Astrocyte of the spinal cord (primary cell): ENCODE data around the gene CLDN34.

Experiments used
- DNase-seq: peaks from one replicate; pipeline ENCODE4 v3.0.0; 2011; ENCODE audit warnings: low read depth, low spot score
- H3K4me3 ChIP-seq: 2 replicates; pipeline ENCODE4 v1.5.1; 2011; ENCODE audit warnings: low read depth, mild to moderate bottlenecking, low read length, moderate library complexity
- in situ Hi-C: cut with HindIII; loops from 2 replicates; pipeline ENCODE4 v1.10.0; 2017; ENCODE audit warnings: low sequenced_read_pairs
- TF ChIP-seq, protein P1 (sequence below): IDR thresholded peaks from 2 replicates; pipeline ENCODE4 v1.5.1; 2012; ENCODE audit warnings: low read depth, mild to moderate bottlenecking, low read length, inconsistent platforms

CLDN34 gene

DNA sequence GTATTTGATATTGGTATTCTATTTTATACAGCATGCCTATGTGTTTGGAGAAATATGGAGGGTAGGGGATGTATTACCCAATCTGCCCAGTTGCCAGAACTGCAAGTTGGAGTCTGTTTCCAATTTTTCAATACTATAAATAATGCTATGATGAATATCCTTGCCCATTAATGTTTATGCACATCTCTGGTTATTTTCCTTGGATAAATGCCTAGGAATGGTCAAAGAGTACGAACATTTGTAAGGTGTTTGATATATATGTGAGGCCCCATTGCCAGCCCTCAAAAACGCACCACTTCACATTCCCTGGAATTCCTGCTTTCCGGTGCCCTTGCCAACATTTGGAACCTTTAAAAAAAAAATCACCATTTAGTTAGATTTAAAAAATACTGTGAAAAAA lies 34.3 kb downstream of the CLDN34 start:
- in situ Hi-C loops, result no loop called here
- DNase-seq, result no peak
- no peak overlapping the region for H3K4me3 ChIP-seq
- TF ChIP-seq, protein P1, sequence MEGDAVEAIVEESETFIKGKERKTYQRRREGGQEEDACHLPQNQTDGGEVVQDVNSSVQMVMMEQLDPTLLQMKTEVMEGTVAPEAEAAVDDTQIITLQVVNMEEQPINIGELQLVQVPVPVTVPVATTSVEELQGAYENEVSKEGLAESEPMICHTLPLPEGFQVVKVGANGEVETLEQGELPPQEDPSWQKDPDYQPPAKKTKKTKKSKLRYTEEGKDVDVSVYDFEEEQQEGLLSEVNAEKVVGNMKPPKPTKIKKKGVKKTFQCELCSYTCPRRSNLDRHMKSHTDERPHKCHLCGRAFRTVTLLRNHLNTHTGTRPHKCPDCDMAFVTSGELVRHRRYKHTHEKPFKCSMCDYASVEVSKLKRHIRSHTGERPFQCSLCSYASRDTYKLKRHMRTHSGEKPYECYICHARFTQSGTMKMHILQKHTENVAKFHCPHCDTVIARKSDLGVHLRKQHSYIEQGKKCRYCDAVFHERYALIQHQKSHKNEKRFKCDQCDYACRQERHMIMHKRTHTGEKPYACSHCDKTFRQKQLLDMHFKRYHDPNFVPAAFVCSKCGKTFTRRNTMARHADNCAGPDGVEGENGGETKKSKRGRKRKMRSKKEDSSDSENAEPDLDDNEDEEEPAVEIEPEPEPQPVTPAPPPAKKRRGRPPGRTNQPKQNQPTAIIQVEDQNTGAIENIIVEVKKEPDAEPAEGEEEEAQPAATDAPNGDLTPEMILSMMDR, result no peak

DNA sequence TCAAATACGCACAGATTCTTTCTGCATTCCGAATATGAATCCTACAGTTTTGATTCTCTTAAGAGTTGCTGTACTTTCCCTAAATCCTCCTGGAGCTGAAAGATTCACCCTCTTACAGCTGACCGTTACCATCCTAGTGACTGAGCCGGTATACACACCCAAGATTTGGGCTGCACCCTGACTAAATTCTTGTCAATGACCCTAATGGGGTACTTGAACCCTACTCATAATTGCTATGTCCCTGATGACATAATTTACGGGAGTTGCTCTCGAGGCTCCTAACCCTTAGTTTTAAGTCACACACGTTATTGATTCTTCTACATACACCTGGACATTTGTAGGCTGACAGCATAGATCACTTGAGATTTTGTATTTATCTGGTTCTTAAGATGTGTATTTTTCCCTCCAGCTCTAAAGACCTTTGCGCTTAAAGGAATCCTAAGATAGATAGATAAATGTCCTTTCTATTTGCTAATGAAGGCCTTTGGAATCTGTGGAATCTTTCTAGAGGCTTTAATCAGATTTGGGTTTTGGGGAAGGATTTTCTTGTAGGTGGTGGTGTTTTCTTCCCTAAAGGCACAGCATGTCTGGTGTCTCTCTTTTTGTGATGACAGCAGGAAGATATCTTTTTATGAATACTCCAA lies 37.8 kb downstream of the CLDN34 start:
- no peak overlapping the region for H3K4me3 ChIP-seq
- DNase-seq, result no peak
- in situ Hi-C loops, result no loop called here
- TF ChIP-seq, protein P1, result no peak

DNA sequence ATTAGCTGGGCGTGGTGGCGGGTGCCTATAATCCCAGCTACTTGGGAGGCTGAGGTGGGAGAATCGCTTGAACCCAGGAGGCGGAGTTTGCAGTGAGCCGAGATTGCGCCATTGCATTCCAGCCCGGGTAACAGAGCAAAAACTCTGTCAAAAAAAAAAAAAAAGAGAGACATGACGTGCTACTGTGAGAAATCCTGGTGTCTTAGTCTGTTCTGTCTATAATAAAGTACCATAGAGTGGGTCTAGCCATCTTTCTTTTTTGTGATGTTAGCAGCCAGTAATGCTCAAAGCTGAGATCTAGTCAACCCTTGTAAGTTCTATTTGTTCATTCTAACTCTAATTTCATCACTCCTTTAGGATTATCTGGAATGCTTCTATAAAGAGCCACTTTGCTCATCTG lies 38.9 kb downstream of the CLDN34 start:
- TF ChIP-seq, protein P1, result no peak
- H3K4me3 ChIP-seq, result no peak overlapping the region
- no peak for DNase-seq
- in situ Hi-C loops, result no loop called here

GRCh38 chrX:10006770-10007169 lies 39.6 kb downstream of the CLDN34 start:
- DNase-seq, result no peak
- TF ChIP-seq, protein P1, result no peak
- no peak overlapping the region for H3K4me3 ChIP-seq
- in situ Hi-C loops, result no loop called here

DNA sequence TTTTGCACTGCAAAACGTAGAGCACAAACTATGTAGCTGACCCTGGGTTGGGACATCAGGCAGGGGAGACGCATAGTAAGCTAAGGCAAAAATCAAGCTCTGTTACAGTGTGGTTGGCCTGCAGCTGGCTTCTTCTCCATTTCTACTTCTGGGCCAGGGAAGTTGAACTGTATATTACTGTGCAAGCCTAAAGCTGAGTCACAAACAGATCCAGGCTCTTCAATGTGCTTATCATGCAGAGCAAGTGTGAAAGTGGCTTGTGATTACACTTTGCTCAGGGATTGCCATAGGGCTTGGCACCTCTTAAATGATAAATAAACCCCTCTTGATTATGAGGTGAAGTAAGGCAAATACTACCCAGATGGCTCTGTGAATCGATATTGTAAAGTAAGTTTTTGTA lies 40.5 kb downstream of the CLDN34 start:
- TF ChIP-seq, protein P1, result no peak
- no peak overlapping the region for H3K4me3 ChIP-seq
- in situ Hi-C loops, result no loop called here
- DNase-seq, result no peak

DNA sequence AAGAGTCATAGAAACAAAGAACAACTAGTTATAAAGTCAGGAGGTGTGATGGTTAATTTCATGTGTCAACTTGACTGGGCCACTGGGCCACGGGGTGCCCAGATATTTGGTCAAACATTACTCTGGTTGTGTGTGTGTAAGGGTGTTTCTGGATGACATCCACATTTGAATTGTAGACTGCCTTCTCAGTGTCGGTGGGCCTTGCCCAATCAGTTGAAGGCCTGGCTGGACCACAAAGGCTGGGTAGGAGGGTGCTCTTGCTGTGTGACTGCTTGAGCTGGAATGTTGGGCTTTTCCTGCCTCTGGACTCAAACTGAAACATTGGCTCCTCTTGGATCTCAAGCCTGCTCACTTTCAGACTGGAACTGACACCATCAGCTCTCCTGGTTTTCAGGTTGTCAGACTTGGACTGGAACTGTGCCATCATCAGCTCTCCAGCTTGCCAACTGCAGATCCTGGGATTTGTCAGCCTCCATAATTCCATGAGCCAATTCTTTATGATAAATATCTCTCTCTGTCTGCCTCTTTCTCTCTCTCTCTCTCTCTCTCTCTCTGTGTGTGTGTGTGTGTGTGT lies 41.4 kb downstream of the CLDN34 start:
- TF ChIP-seq, protein P1, result no peak
- in situ Hi-C loops, result no loop called here
- no peak for DNase-seq
- no peak overlapping the region for H3K4me3 ChIP-seq
